NCI-H748 treated with DMSO at 0.1 percent for 48 hours (cell line): ENCODE measurements around the gene P3H1.
"Not testable (repeated sequence)": the region's sequence is repeated elsewhere in the genome, so short reads cannot be mapped to it uniquely, and the experiment has no call there.

Source experiments
- DNase-seq: peaks from one replicate; lab custom pipeline; 2025; lab: John Stamatoyannopoulos, UW

Gene P3H1

DNA sequence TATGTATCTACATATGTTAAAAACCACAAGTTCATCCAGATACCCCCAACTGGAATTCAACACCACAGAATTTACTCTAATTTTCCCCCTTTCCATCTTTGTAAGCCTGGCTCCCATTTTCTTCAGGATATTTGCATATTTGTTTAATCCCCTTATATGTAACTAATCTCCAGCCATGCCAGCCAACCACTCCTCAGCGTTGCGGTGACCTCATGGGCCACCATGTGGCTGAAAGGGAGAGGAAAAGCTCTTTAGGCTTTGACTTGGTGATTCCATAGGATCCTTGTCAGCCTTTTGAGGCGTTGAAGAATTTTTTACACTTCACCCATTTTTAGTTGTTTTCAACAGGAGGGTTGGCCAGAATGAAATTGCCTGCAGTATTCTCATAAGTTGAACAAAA, 36.8 kb downstream of the P3H1 start:
- no peak for DNase-seq

DNA sequence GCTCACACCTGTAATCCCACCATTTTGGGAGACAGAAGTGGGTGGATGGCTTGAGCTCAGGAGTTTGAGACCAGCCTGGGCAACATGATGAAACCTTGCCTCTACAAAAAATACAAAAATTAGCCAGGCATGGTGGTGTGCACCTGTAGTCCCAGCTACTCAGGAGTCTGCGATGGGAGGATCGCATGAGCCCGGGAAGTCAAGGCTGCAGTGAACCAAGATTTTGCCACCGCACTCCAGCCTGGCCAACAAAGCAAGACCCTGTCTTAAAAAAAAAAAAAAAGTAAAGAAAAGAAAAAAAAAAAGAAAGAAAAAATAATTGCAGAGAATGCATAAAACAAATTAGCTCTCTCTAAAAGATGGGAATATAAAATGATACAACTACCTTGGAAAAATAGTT, 41.0 kb downstream of the P3H1 start:
- DNase-seq, result not testable (repeated sequence)

DNA sequence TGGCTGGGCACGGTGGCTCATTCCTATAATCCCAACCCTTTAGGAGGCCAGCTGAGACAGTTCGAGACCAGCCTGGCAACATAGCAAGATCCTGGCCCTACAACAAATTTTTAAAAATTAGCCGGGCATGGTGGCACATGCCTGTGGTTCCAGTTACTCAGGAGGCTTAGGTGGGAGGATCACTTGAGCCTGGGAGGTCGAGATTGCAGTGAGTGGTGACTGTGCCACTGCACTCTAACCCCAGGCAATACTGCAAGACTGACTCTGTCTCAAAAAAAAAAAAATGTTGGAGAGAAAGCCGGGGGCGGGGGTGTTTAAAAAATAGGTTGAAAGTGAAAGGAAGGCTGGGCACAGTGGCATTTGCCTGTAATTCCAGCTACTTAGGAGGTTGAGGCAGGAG, 43.3 kb downstream of the P3H1 start:
- DNase-seq, result no peak

DNA sequence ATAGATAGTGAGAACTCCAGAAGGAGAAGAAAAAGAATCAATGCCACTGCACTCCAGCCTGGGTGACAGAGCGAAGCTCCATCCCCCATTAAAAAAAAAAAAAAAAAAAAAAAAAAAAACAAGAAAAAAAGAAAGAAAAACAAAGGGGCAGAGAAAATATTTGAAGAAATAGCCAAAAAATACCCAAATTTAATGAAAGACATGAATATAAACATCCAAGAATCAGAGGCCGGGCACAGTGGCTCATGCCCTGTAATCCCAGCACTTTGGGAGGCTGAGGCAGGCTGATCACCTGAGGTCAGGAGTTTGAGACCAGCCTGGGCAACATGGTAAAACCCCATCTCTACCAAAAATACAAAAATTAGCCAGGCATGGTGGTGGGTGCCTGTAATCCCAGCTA, 44.4 kb downstream of the P3H1 start:
- DNase-seq, result not testable (repeated sequence)

DNA sequence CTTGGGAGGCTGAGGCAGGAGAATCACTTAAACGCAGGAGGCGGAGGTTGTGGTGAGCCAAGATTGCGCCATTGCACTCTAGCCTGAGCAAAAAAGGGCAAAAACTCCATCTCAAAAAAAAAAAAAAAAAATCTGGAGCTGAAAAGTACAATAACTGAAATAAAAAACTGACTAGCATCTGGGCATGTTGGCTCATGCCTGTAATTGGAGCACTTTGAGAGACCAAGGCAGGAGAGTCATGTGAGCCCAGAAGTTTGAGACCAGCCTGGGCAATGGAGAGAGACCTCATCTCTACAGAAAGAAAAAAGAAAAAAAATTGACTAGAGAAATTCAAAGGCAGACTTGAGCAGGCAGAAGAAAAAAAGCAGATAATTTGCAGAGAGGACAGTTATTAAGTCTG, 44.9 kb downstream of the P3H1 start:
- no peak for DNase-seq

DNA sequence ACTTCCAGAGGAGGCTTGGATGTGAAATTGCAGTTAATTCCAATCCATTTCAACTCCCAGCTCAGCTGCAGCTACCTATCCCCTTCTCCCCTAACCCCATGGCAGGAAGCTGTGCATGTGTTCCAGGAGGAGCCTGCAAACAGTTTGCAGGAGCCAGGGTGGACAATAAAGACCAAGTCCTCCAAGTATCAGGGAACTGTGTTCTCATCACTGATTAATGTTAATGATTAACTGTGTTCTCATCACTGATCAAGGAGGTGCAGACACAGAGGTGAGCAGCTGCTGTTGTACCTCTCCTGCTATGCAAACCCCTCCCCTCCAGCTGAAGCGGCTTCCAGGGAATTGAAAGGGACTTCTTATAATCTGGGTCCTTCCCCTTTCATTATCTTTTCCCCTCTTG, 46.0 kb downstream of the P3H1 start:
- DNase-seq, result no peak

DNA sequence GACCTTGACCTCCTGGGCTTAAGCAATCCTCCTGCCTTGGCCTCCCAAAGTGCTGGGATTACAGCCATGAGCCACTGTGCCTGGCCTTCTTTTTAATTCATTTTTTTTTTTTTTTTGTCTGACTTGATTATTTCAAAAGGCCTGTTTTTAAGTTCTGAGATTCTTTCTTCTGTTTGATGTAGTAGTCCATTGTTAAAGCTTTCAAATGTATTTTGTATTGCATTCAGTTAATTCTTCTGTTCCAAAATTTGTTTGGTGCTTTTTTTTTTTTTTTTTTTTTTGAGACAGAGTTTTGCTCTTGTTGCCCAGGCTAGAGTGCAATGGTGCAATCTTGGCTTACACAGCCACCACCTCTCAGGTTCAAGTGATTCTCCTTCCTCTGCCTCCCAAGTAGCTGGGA, 52.4 kb downstream of the P3H1 start:
- not testable (repeated sequence) for DNase-seq

DNA sequence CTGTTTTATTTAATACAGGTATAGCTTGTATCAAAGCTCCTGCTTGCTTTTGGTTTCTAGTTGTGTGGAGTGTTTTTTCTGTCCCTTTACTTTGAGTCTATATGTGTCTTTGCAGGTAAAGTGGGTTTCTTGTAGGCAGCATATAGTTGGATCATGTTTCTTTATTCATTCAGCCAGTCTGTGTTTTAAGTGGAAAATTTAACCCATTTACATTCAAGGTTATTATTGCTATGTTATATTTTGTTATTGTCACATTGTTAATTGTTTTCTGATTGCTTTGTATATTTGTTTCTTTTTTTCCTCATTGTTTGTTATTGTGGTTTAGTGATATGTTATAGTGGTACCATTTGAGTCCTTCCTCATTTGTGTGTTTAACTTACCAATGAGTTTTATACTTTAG, 53.5 kb downstream of the P3H1 start:
- no peak for DNase-seq

DNA sequence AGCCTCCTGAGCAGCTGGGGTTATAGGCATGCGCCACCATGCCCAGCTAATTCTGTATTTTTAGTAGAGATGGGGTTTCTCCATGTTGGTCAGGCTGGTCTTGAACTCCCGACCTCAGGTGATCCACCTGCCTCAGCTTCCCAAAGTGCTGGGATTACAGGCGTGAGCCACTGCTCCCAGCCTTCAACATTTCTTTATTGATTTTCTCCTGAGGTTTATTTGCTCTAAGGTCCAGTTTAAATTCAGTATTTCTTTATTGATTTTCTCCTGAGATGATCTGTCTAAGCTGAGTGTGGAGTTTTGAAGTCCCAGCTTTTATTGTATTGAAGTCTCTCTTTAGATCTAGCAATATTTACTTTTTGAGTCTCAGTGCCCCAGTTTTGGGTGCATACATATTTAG, 54.0 kb downstream of the P3H1 start:
- DNase-seq, result not testable (repeated sequence)

DNA sequence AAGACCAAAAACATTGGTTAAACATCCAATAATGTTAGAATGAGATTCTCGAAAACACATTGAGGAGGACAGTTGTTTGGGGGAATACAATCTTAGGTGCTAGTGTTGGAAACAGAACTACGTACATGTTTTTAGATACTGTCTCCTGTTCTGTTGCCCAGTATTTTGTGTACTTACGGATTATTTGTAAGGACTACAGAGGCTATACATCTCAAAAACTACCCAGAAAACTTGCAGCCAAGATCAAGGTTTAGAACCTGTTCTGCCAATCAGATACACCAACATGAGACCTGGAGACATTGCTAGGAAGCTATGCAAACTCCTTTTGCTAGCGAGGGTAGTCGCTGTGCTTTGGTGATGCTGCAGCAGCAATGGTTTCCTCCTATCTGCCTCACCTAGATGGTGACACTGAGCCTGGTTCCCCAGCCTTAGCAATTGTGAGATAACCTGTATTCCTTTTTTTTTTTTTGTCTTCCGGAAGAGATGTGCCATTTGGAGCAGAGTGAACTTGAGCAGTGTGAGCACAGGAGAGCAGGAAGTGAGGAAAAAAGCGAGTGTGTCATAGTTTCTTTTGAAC, 62.9 kb downstream of the P3H1 start:
- DNase-seq, result no peak

DNA sequence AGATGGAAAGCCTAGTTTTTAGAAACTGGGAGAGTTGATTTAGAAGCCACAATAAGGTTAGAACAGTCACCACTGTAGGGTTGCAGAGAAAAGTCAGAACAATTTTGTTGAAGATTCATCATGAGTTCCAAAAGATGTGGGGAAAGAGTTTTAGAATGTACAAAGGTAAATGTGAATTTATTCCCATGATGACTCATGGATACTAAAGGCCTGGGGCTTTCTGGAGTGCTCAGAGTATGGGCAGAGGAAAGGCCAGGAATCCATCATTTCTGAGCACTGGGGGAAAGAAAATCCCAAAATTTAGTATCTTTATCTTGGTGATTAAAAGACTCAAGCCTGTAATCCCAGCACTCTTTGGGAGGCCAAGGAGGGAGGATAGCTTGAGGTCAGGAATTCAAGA, 66.8 kb downstream of the P3H1 start:
- no peak for DNase-seq

DNA sequence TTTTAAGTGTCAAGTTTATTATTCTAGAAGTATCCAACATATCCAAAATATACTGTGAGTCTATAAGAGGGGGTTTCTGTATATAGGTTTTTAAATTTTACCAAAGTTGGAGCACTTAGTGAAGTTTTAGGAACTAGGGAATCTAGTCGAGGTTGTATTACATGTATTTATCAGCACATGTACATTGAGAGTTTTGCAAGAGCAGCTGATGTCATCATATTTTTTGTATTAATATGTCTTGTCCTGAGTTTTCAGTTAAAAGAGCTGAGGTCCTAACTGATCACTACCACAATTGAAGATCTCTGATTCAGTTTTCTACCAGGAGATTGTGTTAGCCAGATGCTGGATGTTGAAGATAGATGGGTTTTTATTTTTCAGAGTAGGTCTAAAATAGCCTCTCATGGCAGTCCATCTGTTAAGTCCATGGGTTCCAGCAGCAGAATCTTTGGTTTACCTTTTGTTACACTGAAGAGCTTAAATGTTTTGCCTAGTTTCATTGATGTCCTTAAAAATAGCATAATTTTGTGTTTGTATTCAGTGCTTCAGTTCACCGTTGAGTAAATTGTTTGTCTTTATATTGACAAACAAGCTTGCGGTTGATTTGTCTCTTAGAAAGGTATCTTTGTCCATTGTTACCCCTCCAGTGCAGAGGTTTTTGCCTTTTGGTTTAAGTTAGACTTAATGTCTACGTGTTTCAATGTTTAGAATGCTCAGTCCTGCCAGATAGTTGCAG, 68.6 kb downstream of the P3H1 start:
- DNase-seq, result no peak
